T-helper 2 cell treated with Interferon-gamma antibody and Interleukin-4, amounts not matched to agents 100 ng/mL and 5 ng/mL, for 36 hours (primary cell): Measurements from ENCODE around the gene PRDM16. TPM values are rescaled to one million over a fixed set of nuclear protein-coding genes. Genes with fewer than 3 reads are reported as not detected.

Source experiments
- intact Hi-C: fragments of 100-400 bp; cut with micrococcal nuclease; formaldehyde crosslinking; loops from one replicate; pipeline ENCODE4 v1.15.1; 2023
- total RNA-seq: library from RNA; stranded (reverse); gene quantifications from 2 replicates; pipeline ENCODE4 v1.2.3, GENCODE V29; 2022

The PRDM16 gene
- total RNA-seq, 1 donor from 2014 or later, result not detected

DNA sequence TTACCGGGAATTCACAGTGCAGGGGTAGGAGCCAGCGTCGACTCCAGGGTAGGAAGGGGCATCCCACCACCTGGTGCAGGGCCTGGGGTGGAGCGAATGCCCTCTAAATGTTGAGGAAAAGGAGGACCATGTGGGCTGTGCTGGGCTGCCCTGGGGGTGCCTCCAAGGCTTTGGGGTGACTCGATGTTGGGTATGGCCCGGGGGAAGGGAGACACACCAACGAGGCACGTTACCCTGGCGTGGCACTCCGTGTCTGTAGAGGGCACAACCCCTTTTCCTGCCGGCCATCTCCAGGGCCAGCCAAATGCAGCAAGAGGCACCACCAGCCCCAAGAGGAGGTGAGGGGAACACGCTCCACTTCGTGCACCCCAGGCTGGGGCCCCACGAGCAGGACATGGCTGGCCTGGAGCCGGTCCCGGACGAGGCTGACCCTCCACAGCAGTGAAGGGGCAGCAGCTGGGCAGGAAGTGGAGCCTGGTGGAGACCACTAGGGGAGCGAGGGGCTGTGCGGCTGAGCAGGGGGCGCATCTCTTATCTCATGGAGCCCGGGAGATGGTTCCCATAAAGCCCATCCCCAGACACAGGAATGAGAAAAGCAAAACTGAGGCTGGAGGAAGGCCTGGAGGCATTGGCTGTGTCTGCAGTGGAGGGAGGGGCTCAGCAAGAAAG, 36.5 kb upstream of the PRDM16 start:
- intact Hi-C loops, result no loop called here

DNA sequence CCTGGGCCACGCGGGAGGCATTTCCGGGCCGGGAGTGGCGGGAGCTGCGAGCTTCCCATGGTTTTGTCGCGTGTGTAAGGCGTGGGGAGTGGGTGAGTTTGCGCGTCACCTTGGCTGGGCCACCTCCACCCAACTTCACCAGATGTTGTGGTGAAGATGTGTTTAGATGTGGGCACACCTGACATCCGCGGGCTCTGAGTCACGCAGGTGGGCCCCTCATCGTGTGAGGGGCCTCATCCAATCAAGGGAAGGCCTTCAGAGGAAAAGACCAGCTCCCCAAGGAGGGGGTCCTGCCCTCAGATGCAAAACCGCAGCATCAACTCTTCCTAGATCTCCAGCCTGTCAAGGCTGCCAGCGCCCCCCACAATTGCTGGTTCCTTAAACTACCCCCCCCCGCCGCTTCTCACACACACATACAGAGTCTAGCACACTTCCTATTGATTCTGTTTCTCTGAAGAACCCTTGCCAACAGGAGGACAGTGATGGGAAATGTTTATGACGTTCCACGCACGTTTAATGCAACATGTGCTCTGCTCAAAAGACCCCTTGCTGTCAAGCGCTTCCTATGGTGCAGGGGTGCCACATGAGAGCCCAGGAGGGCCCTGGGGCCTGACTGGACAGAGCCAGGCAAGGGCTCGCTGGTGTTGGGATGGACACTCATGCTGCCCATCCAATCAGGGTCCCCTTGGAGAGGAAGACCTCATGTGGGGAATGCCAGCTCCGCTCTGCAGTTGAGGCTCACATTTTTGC, 35.8 kb upstream of the PRDM16 start:
- intact Hi-C loops, result no loop called here

DNA sequence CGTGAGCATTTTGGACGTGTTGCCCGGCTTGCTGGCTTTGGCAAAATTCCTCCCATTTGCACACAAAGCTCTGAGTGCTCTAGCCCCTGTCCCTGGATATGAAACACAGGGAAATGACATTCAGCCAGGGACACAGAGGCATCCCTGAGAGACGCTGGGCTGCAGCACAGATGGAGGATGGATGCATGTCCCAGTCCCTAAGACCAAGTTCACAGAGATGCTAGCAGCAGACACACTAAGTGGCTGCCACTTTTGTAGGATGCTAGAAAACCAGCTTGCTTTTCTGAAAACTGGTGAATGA, 35.3 kb upstream of the PRDM16 start:
- intact Hi-C loops, result no loop called here

DNA sequence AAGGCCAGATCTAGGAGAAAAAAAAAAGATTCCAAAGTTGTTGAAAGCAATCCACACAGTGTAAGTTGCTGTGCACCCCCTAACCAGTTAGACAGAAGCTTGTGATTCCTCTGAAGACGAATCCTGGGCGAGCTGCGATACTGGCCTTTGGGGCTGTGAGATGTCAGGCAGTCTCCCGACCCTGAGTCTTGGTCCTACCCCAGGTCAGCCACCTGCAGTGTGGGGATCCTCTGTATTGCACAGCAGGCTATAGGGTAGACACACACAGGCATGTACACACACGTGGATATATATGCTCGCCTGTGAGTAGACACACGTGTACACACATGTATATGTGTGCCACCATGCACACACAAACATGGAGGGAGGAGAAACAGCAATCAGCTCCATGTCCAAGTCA, 34.8 kb upstream of the PRDM16 start:
- intact Hi-C loops, result no loop called here

DNA sequence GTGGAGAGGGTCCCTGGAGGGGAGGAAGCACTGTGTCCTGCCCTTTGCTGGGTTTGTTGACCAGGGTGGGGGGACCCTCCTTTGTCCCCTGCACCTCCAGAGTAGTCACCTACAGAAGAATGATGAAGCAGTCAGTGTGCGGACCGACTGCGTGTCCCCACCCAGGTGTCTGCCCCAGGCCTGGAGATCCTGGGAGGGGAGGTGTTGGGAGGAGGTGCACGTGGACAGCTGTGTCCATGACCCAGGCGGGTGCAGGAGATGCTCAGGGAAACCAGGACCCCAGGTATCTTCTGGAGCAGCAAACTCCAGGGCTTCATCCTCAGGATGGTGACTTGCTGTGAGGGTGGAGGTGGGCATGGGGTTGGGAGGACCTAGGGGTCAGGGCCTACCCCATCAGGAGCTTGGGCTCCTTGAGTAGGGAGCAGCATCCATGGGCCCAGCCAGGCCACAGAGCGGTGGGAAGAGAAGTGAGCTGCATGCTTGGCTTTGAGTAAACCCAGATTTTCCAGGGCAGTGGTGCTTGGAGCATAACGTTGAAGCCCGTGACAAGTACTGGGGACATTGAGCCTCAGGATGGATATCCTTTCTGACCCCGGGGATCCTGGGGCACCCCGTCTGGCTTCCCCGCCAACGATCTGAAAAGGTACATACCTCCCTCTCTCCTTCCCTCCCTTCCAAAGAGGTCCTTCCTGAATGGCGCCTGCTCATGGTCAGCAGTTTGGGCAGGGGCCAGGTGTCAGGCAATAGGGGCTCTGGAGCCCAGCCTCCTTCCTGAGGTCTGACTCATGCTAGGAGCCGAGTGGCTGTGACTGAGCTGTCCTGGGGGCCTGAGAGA, 34.1 kb upstream of the PRDM16 start:
- intact Hi-C loops, result no loop called here

DNA sequence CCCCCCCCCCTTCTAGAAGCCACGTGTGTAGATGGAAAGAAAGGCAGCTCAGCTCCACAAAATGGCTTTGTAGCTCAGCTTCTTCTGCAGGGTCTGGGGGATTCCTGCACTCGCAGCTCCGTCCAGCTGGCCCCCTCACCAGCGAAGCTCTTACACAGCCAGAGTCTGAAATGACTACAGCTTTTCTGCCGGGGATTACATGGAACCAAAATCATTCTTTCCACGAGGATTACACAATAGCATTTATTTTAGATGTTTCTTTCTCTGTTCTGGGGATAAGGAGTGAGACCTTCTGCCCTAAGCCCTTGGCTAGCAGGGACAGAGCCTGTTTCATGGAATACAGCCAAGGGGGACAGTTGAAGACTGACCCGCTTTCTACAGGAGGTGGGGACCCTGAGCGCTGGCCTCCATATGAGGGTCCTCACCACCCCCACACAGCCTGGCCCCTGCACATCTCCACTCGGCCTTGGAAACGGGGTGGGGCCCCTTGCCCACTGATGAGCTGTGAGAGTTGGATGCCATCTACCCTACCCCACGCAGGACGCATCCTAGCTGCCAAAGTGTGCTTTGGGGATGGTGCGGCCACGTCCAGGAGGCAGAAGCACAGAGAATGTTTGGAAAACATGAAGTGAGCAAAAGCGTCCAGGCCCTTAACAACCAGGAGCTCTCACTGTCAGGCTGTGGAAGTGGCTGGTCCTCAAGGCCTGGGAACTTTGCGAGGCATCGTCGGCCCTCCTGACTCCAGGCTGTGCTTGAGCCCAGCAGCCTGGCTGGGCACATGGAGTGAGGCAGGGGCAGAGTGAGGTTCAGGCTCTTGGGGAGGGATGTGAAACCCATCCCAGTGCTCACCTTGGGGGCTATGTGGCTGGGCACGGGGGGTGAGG, 33.2 kb upstream of the PRDM16 start:
- intact Hi-C loops, result no loop called here

DNA sequence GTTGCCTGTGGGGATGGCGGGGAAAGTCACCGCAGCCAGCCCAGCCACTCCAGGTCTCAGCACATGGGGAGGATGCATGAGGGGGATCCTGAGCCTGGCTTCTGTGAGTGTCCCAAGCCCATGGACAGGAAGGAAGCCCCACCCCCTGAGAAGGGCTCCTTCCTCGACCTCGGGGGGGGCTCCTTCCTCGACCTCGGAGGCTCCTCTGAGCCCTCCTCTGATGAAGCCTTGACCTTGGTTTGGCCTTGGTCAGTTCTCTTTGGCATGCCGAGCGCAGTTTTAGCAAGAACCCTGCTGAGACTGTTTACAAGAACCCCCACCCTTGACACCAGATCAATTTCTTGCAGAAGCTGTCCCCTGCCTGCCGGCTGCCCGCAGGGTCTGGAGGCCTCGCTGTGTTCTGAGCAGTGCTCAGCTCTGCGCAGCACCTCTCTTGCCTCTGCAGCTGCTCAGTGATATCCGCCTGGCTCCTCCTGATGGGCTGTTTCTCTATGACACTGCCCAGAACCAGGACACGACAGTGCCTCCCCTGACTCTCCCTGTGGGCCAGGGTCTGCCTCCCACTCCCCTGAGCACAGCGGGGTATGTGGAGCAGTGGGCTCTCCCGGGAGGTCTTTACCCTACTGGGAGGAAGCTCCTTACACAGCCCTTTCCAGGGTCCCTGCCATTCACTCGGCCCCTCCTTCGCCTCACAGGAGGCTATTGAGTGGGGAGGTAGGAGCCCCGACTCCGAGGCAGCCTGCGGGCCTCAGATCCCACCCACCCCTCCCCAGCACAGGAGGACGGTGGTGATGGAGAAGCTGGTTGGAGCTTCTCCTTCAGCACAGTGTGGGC, 32.3 kb upstream of the PRDM16 start:
- intact Hi-C loops, result no loop called here

DNA sequence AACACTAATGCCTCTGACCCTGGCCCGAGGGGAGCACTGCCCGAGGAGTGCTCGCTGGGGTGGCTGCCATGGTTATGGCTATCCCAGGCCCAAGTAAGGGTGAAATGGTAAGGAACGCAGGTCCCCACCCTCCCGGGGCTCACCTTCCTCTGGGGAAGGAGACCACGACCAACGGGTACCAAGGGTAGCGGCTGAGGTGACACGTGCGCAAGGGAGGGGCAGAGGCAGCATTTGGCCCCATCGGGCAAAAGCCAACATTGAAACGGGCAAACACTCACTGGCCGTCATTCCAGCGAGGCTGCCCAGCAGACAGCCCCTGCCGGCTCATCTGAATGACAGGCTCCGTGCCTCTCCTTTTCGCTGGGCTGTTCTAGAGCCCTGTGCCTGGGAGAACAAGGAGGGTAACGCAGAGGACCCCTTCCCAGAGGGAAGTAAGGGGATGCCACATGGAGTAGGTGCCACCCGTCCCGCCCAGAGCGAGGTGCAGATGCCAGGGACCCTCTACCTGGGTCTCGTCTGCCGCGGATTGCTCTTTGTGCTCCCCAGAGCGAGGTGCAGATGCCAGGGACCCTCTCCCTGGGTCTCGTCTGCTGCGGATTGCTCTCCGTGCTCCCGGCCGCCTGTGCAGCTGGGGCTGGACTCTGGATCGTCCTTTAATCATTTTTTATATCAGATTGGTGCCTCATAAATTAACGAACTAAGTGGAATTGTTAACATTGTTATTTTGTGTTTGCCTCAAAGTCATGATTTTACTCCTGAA, 31.5 kb upstream of the PRDM16 start:
- intact Hi-C loops, result no loop called here

DNA sequence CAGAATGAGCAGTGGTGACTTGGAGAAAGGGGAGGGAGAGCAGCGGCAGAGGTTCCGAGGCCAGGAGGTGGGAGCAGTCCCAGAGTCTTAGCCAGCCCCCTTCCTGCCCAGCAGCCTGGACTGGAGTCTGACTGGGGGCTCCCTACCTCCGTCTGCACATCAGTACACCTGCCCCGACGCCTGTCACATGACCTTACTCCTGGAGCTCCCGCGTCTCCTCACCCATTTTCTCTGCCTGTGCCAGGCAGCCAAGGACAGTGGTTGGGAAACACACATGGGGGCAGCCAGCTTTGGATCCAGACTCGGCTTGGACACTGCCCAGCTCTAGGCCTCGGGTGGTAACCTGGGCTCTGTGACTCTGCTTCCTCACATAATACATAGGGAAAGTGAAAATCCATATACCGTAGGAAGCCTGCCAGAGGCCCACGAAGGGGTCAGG, 30.9 kb upstream of the PRDM16 start:
- intact Hi-C loops, result no loop called here

DNA sequence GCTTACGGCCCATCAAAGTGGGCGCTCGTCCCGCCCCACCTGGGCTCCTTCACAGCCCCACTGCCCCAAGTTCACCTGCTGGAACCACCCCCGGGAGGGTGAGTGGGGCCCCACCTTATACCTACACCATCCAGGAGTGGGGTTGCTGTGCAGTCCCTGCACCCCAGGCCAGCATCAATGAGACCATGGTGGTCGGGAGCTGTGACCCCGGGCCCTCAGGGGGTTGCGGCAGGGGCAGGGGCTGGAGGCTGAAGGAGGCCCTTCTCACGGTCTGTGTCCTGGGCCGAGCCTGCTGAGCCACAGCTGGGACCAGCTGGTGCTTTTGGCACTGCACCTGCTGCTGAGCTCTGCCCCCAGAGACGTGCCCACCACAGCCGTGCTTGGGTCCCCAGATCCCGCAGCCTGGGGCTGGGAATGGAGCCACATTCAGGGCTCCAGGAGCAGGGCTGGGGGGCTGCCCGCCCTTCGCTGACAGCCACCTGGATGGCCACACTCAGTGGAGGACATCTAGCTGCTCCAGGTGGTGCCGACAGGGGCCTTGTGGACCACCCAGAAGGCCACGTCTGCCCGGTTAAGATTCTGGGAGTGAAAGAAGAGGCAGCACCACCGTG, 30.3 kb upstream of the PRDM16 start:
- intact Hi-C loops, result no loop called here

DNA sequence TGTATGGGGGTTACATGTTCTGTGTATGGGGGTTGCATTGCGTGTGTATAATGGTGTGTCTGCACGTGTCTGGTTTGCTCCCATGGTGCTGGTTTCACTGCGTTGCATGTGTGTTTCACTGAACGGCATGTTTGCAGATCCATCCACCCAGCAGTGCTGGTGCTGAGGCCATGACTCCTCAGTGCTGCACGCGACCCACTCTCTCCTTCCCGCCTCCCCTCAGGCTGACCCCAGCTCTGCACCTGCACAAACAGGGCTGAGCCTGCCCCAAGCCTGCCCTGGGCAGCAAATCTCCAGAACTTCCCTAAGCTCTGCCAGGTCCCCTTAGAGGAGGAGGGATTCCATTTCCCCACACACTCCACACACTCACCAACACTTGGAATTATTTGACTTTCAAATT, 29.0 kb upstream of the PRDM16 start:
- intact Hi-C loops, result no loop called here

DNA sequence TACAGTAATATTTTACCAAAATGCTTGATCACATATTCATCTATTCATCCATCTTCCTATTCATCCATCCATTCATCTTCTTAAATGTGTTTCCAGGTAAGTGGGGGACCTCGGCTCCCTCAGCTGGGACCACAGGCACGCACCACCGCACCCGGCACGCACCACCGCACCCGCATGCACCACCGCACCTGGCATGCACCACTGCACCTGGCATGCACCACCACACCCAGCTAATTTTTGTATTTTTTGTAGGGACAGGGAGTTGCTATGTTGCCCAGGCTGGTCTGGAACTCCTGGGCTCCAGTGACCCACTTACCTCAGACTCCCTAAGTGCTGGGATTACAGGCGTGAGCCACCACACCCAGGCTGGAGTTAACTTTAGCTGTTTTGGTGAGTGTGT, 26.5 kb upstream of the PRDM16 start:
- intact Hi-C loops, result no loop called here

DNA sequence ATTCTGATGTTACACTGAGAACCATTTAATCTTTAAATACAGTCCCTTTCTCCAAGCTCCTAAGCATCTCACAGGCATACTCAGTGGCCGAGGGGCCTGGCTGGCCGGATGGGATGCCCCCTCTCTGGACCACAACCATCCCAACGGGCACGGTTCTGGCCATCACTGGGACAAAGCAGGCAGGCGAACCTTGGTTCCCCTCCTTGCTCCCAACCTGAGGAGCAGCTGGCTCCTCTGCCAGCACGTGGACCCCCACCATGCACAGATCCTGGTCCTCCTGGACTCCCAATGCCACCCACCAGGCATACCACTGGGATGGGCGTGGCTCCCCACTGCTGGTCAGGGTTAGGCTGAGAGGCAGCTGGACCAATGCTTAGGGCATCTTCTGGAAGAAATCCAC, 19.8 kb upstream of the PRDM16 start:
- intact Hi-C loops, result no loop called here

DNA sequence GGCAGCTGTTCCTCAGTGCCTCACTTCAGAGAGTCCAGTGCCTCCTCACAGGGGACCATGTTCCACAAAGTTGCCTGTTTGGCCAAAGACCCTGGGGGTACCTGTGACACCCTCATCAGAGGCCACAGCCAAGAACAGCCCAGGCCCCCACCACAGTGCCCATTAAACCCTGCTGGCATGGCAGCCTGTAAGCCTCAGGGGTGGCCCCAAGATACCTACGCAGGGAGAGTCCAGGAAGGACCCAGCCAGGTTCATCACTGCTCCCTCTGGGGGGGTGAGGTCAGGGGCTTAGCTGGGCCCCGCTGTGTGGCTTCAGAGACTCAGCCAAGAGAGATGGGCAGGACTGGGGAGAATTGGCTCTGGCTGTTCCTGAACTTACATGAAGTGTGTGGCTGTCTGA, 19.1 kb upstream of the PRDM16 start:
- intact Hi-C loops, result no loop called here

DNA sequence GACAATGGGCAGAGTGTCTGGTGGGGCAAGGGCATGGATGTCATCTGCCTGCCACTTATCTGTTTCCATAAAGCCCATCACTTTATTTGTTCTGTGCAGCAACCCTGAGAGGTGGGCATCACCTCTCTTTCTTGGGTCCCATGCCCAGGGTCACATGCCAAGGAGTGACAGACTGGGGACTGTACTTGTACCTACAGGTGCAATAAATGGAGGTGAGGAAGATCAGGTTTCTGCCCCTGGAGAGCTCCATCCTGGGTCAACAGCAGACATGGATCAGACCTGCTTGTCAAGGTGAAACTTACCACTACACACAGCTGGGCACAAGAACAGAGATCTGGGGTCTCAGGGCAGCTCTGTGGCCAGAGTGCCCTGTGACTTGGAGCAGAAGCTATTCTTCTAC, 18.4 kb upstream of the PRDM16 start:
- intact Hi-C loops, result no loop called here

DNA sequence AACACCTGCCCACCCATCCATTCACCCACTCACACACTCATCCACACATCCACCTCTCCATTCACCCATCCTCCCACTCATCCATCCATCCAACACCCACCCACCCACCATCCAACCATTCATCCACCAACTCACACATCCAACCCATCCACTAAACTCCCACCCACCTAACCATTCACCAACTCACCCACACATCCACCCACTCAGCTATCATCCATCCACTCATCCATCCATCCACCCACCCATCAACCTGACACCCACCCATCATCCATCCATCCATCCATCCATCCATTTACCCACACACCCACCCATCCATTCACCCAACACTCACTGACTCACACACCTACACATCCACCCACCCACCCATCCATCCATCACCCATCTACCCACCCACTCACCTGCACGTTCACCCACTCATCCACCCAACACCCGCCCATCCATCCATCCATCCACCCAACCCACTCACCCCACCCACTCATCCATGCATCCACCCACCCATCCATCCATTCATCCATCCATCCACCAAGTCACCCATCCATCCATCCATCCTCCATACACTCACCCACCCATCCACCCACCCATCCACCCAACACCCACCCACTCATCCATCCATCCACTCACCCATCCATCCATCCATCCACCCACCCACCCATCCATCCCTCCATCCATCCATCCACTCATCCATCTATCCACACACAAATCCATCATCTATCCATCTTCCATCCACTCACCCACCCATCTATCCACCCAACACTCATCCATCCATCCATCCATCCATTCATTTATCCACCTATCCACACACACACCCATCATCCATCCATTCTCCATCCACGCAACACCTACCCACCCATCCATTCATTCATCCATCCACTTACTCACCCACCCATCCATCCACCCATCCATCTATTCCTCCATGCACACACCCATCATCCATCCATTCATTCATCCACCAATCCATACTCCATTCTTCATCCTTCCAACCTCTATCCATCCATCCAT, 17.4 kb upstream of the PRDM16 start:
- intact Hi-C loops, result no loop called here

DNA sequence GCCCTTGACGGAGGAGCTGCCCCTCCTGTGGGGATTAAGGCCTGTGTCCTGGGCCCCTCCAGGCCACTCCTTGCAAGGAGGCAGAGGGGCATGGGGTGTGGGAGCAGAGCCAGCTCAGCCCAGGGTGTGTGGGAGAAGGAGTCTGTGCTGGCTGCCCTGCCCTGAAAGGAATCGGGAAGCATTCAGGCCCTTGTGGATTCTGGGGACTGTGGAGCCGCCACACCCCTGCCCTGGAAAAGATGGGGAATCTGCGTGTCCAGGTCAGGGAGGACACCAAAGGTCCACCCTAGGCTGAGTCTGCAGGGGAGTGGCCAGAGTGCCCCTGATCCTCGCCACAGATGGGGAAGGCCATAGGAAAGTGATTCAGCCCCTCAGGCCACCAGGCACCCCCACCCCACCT, 16.5 kb upstream of the PRDM16 start:
- intact Hi-C loops, result no loop called here

DNA sequence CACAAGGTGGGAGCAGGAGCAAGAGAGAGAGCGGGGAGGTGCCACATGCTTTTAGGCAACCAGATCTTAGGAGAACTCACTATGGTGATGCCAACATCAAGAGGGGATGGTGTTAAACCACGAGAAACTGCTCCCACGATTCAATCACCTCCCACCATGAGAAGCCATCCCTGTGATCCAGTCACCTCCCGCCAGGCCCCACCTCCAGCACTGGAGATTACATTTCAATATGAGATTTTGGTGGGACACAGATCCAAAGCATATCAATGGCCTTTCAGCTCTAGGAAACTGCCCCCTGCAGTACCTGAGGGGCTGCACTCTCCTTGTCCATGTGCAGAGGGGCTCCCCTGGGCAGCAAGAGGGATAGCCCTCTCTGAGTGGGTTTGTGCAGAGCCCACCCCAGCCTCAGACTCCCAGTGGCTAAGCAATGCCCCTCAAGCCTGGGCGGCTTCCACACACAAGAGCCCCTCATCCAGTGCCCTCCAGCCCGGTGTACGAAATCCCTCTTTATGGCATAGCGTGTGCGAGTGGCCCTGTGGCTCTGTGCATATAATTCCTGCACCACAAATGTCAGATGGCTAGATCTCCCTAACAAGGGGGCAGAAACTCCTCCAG, 15.5 kb upstream of the PRDM16 start:
- intact Hi-C loops, result no loop called here
